OCI-LY7 (cell line): ENCODE results near the gene PBX1. TPM values are rescaled to one million over a fixed set of nuclear protein-coding genes. Genes with fewer than 3 reads are reported as not detected.

Source experiments
- BruUV-seq: library from RNA; stranded (reverse); fragments of 400-500 nt; replicated peaks from 2 replicates; lab custom pipeline; 2021; lab: Mats Ljungman, UMichigan
- CTCF ChIA-PET: fragments of 300-600 bp; sonication (Branson Sonifier 250); formaldehyde crosslinking; loops from one replicate; lab custom pipeline; 2022; ENCODE audit warnings: antibody characterized with exemption; ENCODE audit not compliant: unreplicated experiment; lab: Charles Lee
- POLR2A ChIA-PET: fragments of 300-600 bp; sonication (Branson Sonifier 250); formaldehyde crosslinking; loops from one replicate; lab custom pipeline; 2022; ENCODE audit warnings: antibody characterized with exemption; lab: Charles Lee
- DNase-seq: peaks from one replicate; pipeline ENCODE4 v3.0.0-alpha.2; 2015; ENCODE audit warnings: low spot score
- H2AFZ ChIP-seq: fragments of 200-600 bp; sonication (generic), shearing (Covaris generic); 2 replicates; pipeline ENCODE4 v1.6.1; 2014; ENCODE audit warnings: mild to moderate bottlenecking, antibody characterized with exemption, low read length, moderate library complexity
- H3K27ac ChIP-seq: fragments of 200-600 bp; sonication (generic); 2 replicates; pipeline ENCODE4 v1.5.1; 2014; ENCODE audit warnings: mixed run types, low read depth, mild to moderate bottlenecking, moderate library complexity, low read length, inconsistent platforms; ENCODE audit not compliant: poor library complexity, severe bottlenecking
- H3K36me3 ChIP-seq: fragments of 200-600 bp; sonication (generic); 2 replicates; pipeline ENCODE4 v1.6.1; 2014; ENCODE audit warnings: mild to moderate bottlenecking, antibody characterized with exemption, low read length, moderate library complexity, mixed read lengths; ENCODE audit not compliant: insufficient read depth
- H3K4me1 ChIP-seq: fragments of 200-600 bp; sonication (generic); 2 replicates; pipeline ENCODE4 v1.5.1; 2014; ENCODE audit warnings: mild to moderate bottlenecking, low read length; ENCODE audit not compliant: insufficient read depth, poor library complexity, severe bottlenecking
- H3K4me2 ChIP-seq: fragments of 200-600 bp; sonication (generic); 2 replicates; pipeline ENCODE4 v1.6.1; 2014; ENCODE audit warnings: mild to moderate bottlenecking, low read length
- H3K4me3 ChIP-seq: fragments of 200-600 bp; sonication (generic); 2 replicates; pipeline ENCODE4 v1.5.1; 2014; ENCODE audit warnings: mild to moderate bottlenecking, low read depth, low read length; ENCODE audit not compliant: poor library complexity, severe bottlenecking
- H3K79me2 ChIP-seq: fragments of 200-600 bp; sonication (generic); 2 replicates; pipeline ENCODE4 v1.6.1; 2016; ENCODE audit warnings: low read depth, mild to moderate bottlenecking, low read length, moderate library complexity, mixed read lengths; ENCODE audit not compliant: insufficient read depth
- H3K9me2 ChIP-seq: fragments of 200-600 bp; sonication (generic); 2 replicates; pipeline ENCODE4 v1.6.1; 2016; ENCODE audit warnings: mild to moderate bottlenecking, low read length, mixed read lengths; ENCODE audit not compliant: insufficient read depth
- H3K9me3 ChIP-seq: fragments of 200-600 bp; sonication (generic); 2 replicates; pipeline ENCODE4 v1.6.1; 2014; ENCODE audit warnings: mild to moderate bottlenecking, mixed run types, low read length, mixed read lengths
- H4K20me1 ChIP-seq: fragments of 200-600 bp; sonication (generic); 2 replicates; pipeline ENCODE4 v1.6.1; 2014; ENCODE audit warnings: mild to moderate bottlenecking, antibody characterized with exemption, low read length, moderate library complexity, mixed read lengths; ENCODE audit not compliant: insufficient read depth
- EZH2phosphoT487 ChIP-seq: fragments of 200-600 bp; sonication (generic); IDR thresholded peaks from 2 replicates; pipeline ENCODE4 v1.6.1; 2018; ENCODE audit warnings: low read depth, borderline replicate concordance, mild to moderate bottlenecking, mixed run types, antibody characterized with exemption, low read length, moderate library complexity, mixed read lengths
- intact Hi-C: fragments of 100-400 bp; cut with micrococcal nuclease; formaldehyde crosslinking; loops from one replicate; pipeline ENCODE4 v1.10.0; 2022; ENCODE audit not compliant: unreplicated experiment
- total RNA-seq, 2 experiments: library from RNA; depleted of rRNA in 1 of 2; stranded (reverse); fragments of >200 nt in 1 of 2; shearing (Covaris generic) in 1 of 2; gene quantifications; 2 replicates each; pipeline ENCODE4 v1.2.3, GENCODE V29; 2014 to 2022
- TF ChIP-seq, protein P1 (sequence below): fragments of 200-600 bp; sonication (generic); conservative IDR thresholded peaks from 2 replicates; pipeline ENCODE4 v1.5.1; 2014; ENCODE audit warnings: mild to moderate bottlenecking, antibody characterized with exemption, low read length, moderate library complexity, mixed read lengths

The PBX1 gene
- total RNA-seq, 2 experiments from 2014 or later = not detected

DNA sequence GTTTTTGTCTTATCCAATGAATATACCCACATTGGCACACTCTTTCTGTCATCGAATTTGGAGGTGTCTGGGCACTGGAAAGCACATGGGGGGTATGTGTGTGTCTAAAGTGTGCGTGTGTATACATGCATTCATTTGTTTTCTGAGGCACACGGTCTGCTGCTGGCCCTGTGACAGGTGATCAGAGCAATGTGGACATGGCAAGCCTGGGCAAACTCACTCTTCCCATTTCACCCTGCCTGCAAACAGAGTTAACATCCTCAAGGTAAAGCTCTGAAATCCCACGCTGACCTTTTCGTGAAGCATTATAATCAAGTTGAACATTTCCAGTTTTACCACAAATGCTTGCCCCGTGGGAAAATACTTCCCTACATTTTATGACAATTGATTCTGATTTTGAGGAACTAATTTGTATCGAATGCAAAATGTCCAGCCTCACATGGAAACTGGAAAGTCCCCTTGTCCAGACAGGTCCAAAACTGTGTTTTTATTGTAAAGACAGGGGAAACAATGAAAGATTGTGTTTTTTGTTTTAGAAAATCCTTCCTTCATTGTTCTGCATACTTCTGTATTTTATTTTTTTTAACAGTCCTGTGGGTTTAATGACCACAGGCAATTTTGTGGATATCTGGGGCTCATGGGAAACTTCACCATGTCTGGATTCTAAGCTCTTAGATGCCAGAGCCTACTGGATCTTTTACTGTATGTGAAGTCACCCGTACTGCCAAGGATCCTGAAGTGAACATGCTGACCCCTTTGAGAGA, 160.9 kb downstream of the PBX1 start:
- no peaks in the 10 kb centered on the region for H3K36me3 ChIP-seq
- BruUV-seq = no TSS peak
- TF ChIP-seq, protein P1, sequence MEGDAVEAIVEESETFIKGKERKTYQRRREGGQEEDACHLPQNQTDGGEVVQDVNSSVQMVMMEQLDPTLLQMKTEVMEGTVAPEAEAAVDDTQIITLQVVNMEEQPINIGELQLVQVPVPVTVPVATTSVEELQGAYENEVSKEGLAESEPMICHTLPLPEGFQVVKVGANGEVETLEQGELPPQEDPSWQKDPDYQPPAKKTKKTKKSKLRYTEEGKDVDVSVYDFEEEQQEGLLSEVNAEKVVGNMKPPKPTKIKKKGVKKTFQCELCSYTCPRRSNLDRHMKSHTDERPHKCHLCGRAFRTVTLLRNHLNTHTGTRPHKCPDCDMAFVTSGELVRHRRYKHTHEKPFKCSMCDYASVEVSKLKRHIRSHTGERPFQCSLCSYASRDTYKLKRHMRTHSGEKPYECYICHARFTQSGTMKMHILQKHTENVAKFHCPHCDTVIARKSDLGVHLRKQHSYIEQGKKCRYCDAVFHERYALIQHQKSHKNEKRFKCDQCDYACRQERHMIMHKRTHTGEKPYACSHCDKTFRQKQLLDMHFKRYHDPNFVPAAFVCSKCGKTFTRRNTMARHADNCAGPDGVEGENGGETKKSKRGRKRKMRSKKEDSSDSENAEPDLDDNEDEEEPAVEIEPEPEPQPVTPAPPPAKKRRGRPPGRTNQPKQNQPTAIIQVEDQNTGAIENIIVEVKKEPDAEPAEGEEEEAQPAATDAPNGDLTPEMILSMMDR = no peak
- no peaks in the 10 kb centered on the region for H4K20me1 ChIP-seq
- DNase-seq = no peak
- H3K4me3 ChIP-seq = no peak overlapping the region
- ChIA-PET CTCF (no interaction called here), POLR2A (interaction anchor here (0.7 kb wide), 1 partner anchor 134 kb away, joined by 3 read pairs; no protein-coding TSS in a partner anchor)
- no peaks in the 10 kb centered on the region for H3K4me1 ChIP-seq
- H3K9me3 ChIP-seq = no peaks in the 10 kb centered on the region
- H2AFZ ChIP-seq = no peak overlapping the region
- H3K4me2 ChIP-seq = no peak overlapping the region
- no peaks in the 10 kb centered on the region for H3K79me2 ChIP-seq
- H3K9me2 ChIP-seq = no peaks in the 10 kb centered on the region
- no peak overlapping the region for H3K27ac ChIP-seq
- intact Hi-C loops = no loop called here

GRCh38 chr1:164720440-164721227, 161.7 kb downstream of the PBX1 start:
- intact Hi-C loops = no loop called here
- Histone ChIP-seq H3K4me3 (no peak overlapping the region), H2AFZ (no peak overlapping the region), H3K9me2 (no peaks in the 10 kb centered on the region), H3K9me3 (no peaks in the 10 kb centered on the region), H3K4me2 (no peak overlapping the region), H3K4me1 (no peaks in the 10 kb centered on the region), H3K79me2 (no peaks in the 10 kb centered on the region), H4K20me1 (no peaks in the 10 kb centered on the region), H3K36me3 (no peaks in the 10 kb centered on the region), H3K27ac (no peak overlapping the region)
- no peak for TF ChIP-seq EZH2phosphoT487
- TF ChIP-seq, protein P1 = no peak
- no TSS peak for BruUV-seq
- ChIA-PET CTCF (no interaction called here), POLR2A (interaction anchor here (0.7 kb wide), 1 partner anchor 133 kb away, joined by 3 read pairs; no protein-coding TSS in a partner anchor)
- DNase-seq = no peak

GRCh38 chr1:164721228-164721496, 162.2 kb downstream of the PBX1 start:
- Histone ChIP-seq H2AFZ (no peak overlapping the region), H3K4me1 (no peaks in the 10 kb centered on the region), H3K79me2 (no peaks in the 10 kb centered on the region), H3K36me3 (no peaks in the 10 kb centered on the region), H3K9me2 (no peaks in the 10 kb centered on the region), H3K4me3 (no peak overlapping the region), H3K27ac (no peak overlapping the region), H4K20me1 (no peaks in the 10 kb centered on the region), H3K4me2 (no peak overlapping the region), H3K9me3 (no peaks in the 10 kb centered on the region)
- intact Hi-C loops = no loop called here
- ChIA-PET CTCF (no interaction called here), POLR2A (no interaction called here)
- DNase-seq = no peak
- no TSS peak for BruUV-seq
- TF ChIP-seq EZH2phosphoT487 = no peak
- TF ChIP-seq, protein P1 = no peak
